SU-DHL-6 (cell line): Measurements from ENCODE around the gene DMBX1.

Experiments
- H2AFZ ChIP-seq: fragments of 200-600 bp; sonication (generic); 2 replicates; pipeline ENCODE4 v1.6.1; 2014; ENCODE audit warnings: low read depth, mild to moderate bottlenecking, moderate library complexity, mixed read lengths, antibody characterized with exemption, low read length; ENCODE audit not compliant: severe bottlenecking
- H3F3A ChIP-seq: fragments of 200-600 bp; shearing (Covaris generic); 2 replicates; pipeline ENCODE4 v1.6.0; 2016; ENCODE audit warnings: antibody characterized with exemption, mild to moderate bottlenecking; ENCODE audit not compliant: insufficient read depth
- H3K27ac ChIP-seq: fragments of 200-600 bp; sonication (generic); 2 replicates; pipeline ENCODE4 v1.5.1; 2016; ENCODE audit warnings: low read depth, mild to moderate bottlenecking, low read length, moderate library complexity, mixed read lengths
- H3K27me3 ChIP-seq: fragments of 200-600 bp; sonication (generic), shearing (Covaris generic); 2 replicates; pipeline ENCODE4 v1.6.0; 2014; ENCODE audit warnings: mild to moderate bottlenecking, low read length
- H3K36me3 ChIP-seq: fragments of 200-600 bp; sonication (generic); 2 replicates; pipeline ENCODE4 v1.6.1; 2014; ENCODE audit warnings: mild to moderate bottlenecking, low read length, mixed read lengths
- H3K4me2 ChIP-seq: fragments of 300-600, 200-600 bp; shearing (Covaris generic), sonication (generic); 2 replicates; pipeline ENCODE4 v1.6.0; 2014; ENCODE audit warnings: low read length, low read depth, mild to moderate bottlenecking; ENCODE audit not compliant: poor library complexity, severe bottlenecking
- H3K4me3 ChIP-seq: fragments of 200-600 bp; sonication (generic); 2 replicates; pipeline ENCODE4 v1.5.1; 2014; ENCODE audit warnings: antibody characterized with exemption, low read length, mild to moderate bottlenecking, mixed read lengths; ENCODE audit not compliant: insufficient read depth, poor library complexity, severe bottlenecking
- H3K79me2 ChIP-seq: fragments of 200-600 bp; sonication (generic); 2 replicates; pipeline ENCODE4 v1.6.1; 2014; ENCODE audit warnings: mild to moderate bottlenecking, low read length, moderate library complexity; ENCODE audit not compliant: insufficient read depth
- H3K9ac ChIP-seq: fragments of 200-600 bp; sonication (generic); 2 replicates; pipeline ENCODE4 v1.7.0; 2014; ENCODE audit warnings: mild to moderate bottlenecking, low read length
- H3K9me2 ChIP-seq: fragments of 200-600 bp; sonication (generic); replicated peaks from 2 replicates; pipeline ENCODE4 v1.6.1; 2014; ENCODE audit warnings: low read length; ENCODE audit not compliant: insufficient read depth
- H3K9me3 ChIP-seq: fragments of 200-600 bp; sonication (generic); 2 replicates; pipeline ENCODE4 v1.6.1; 2014; ENCODE audit warnings: low read length, mixed read lengths; ENCODE audit not compliant: insufficient read depth
- H4K20me1 ChIP-seq: fragments of 200-600 bp; sonication (generic); 2 replicates; pipeline ENCODE4 v1.6.1; 2014; ENCODE audit warnings: low read depth, mild to moderate bottlenecking, antibody characterized with exemption, low read length, moderate library complexity, mixed read lengths
- EZH2phosphoT487 ChIP-seq: fragments of 200-600 bp; sonication (generic), shearing (Covaris generic); conservative IDR thresholded peaks from 2 replicates; pipeline ENCODE4 v1.6.1; 2018; ENCODE audit warnings: mild to moderate bottlenecking, antibody characterized with exemption, low read length, moderate library complexity, mixed read lengths
- TF ChIP-seq, protein P1 (sequence below): fragments of 200-600 bp; sonication (generic); IDR thresholded peaks from one replicate; pipeline ENCODE4 v1.5.1; 2017; ENCODE audit warnings: antibody characterized with exemption, mild to moderate bottlenecking, low read length, moderate library complexity; ENCODE audit not compliant: insufficient read depth, poor library complexity, severe bottlenecking

The DMBX1 gene

GRCh38 chr1:46485564-46486431, 3.8 kb upstream of the DMBX1 start:
- H3K4me3 ChIP-seq = no peak overlapping the region
- TF ChIP-seq EZH2phosphoT487 = no peak
- H3K79me2 ChIP-seq = no peaks in the 10 kb centered on the region
- H4K20me1 ChIP-seq = no peaks in the 10 kb centered on the region
- H3K4me2 ChIP-seq = no peak overlapping the region
- H3K36me3 ChIP-seq = no peaks in the 10 kb centered on the region
- H3K27ac ChIP-seq = no peak overlapping the region
- no peak overlapping the region for H2AFZ ChIP-seq
- H3K27me3 ChIP-seq = no peaks in the 10 kb centered on the region
- H3K9ac ChIP-seq = no peak overlapping the region
- H3K9me3 ChIP-seq = no peaks in the 10 kb centered on the region
- no peaks in the 10 kb centered on the region for H3F3A ChIP-seq
- no peaks in the 10 kb centered on the region for H3K9me2 ChIP-seq

DNA sequence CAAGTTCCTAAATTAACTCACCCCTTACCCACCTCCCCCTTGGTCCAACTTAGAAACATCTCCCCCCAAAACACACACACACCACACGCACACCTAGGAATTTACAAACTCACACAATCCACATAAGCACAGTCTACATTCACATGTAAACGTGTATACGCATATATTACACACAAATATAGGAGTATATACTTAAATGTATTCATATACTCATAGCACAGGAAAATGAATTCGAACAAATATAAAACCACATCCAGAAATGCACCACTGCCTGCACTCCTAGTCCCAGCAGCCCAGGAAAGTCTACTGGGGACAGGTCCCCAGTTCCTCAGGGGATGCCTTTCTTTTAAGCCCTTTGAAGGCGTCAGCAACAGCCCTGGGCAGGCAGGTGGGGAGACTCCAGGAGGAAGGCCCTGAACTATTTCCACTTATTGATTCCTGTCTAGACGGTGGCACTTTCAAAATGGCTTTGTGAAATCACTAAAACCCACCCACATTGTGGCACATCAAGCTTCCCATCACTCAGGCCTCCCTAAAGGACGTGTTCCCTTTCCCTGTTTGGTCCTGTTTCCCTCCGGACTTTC, 3.1 kb upstream of the DMBX1 start:
- Histone ChIP-seq H3K9me2 (no peaks in the 10 kb centered on the region), H3K27me3 (no peaks in the 10 kb centered on the region), H3K9ac (no peak overlapping the region), H3K9me3 (no peaks in the 10 kb centered on the region), H3K4me3 (no peak overlapping the region), H3F3A (no peaks in the 10 kb centered on the region), H4K20me1 (no peaks in the 10 kb centered on the region), H3K79me2 (no peaks in the 10 kb centered on the region), H3K4me2 (no peak overlapping the region), H3K36me3 (no peaks in the 10 kb centered on the region), H3K27ac (no peak overlapping the region), H2AFZ (no peak overlapping the region)
- TF ChIP-seq, protein P1, sequence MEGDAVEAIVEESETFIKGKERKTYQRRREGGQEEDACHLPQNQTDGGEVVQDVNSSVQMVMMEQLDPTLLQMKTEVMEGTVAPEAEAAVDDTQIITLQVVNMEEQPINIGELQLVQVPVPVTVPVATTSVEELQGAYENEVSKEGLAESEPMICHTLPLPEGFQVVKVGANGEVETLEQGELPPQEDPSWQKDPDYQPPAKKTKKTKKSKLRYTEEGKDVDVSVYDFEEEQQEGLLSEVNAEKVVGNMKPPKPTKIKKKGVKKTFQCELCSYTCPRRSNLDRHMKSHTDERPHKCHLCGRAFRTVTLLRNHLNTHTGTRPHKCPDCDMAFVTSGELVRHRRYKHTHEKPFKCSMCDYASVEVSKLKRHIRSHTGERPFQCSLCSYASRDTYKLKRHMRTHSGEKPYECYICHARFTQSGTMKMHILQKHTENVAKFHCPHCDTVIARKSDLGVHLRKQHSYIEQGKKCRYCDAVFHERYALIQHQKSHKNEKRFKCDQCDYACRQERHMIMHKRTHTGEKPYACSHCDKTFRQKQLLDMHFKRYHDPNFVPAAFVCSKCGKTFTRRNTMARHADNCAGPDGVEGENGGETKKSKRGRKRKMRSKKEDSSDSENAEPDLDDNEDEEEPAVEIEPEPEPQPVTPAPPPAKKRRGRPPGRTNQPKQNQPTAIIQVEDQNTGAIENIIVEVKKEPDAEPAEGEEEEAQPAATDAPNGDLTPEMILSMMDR = no peak
- TF ChIP-seq EZH2phosphoT487 = no peak

DNA sequence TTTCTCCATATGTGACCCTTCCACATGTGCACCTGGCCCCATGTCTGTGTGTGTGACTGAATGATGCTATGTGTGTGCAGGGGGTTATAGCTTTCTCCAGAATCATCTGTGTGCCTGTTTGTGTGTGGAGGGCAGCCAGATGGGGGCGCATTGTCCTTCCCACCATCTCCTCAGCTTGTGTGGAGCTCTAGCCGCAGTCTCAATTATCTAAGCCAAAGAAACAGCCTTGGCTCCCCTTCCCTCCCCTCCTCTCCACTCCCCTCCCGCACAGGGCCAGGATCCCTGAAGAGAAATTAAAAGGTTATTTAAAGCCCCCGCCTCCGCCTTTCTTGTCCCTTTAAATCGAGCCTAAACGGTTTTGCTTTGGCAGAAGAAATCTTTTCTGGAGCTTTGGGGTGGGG, 1.8 kb upstream of the DMBX1 start:
- no peaks in the 10 kb centered on the region for H3F3A ChIP-seq
- H3K4me3 ChIP-seq = no peak overlapping the region
- no peak overlapping the region for H2AFZ ChIP-seq
- H3K9me2 ChIP-seq = no peaks in the 10 kb centered on the region
- no peaks in the 10 kb centered on the region for H3K9me3 ChIP-seq
- H3K27me3 ChIP-seq = no peaks in the 10 kb centered on the region
- H3K9ac ChIP-seq = no peak overlapping the region
- H4K20me1 ChIP-seq = no peaks in the 10 kb centered on the region
- no peaks in the 10 kb centered on the region for H3K36me3 ChIP-seq
- no peak overlapping the region for H3K27ac ChIP-seq
- TF ChIP-seq EZH2phosphoT487 = no peak
- TF ChIP-seq, protein P1 = peak; percentile 15
- no peak overlapping the region for H3K4me2 ChIP-seq
- no peaks in the 10 kb centered on the region for H3K79me2 ChIP-seq
